B cell (primary cell): ENCODE results near the gene DR1. TPM values are rescaled to one million over a fixed set of nuclear protein-coding genes. Genes with fewer than 3 reads are reported as not detected.

ENCODE experiments used
- ATAC-seq: fragments of 200-7000 bp; cut with Tn5 transposase; one replicate; pipeline ENCODE4 v1.10.0; 2021; ENCODE audit warnings: low read depth, mild to moderate bottlenecking, moderate number of reproducible peaks, moderate library complexity
- CTCF ChIA-PET: fragments of 350-600 bp; sonication (Branson Sonifier 250); formaldehyde crosslinking; loops from one replicate; lab custom pipeline; 2021; ENCODE audit warnings: antibody characterized with exemption, inconsistent platforms; lab: Charles Lee
- POLR2A ChIA-PET: fragments of 350-600 bp; sonication (Branson Sonifier 250); formaldehyde crosslinking; loops from one replicate; lab custom pipeline; 2021; ENCODE audit warnings: antibody characterized with exemption; lab: Charles Lee
- DNase-seq: peaks from one replicate; pipeline ENCODE4 v3.0.0; 2013
- H2AFZ ChIP-seq: 2 replicates; pipeline ENCODE4 v1.6.1; 2012; ENCODE audit warnings: mild to moderate bottlenecking, low read depth, low read length; ENCODE audit not compliant: insufficient read depth, poor library complexity, severe bottlenecking
- H3K27ac ChIP-seq, 2 donors: 1 replicate in 1 of 2; 2 replicates in 1 of 2; pipeline ENCODE4 v1.5.1; 2012 to 2013; ENCODE audit warnings: low read length in 2 of 2, mild to moderate bottlenecking in 2 of 2, moderate library complexity in 1 of 2
- H3K27me3 ChIP-seq, 4 experiments: fragments of 200-600 bp in 1 of 4; sonication (generic) in 1 of 4; replicated peaks in 1 of 4; 1 replicate in 2 of 4; 2 replicates in 2 of 4; pipeline versions ENCODE4 v1.6.1 to v1.7.0; 2013 to 2016; ENCODE audit warnings: low read length in 3 of 4, mild to moderate bottlenecking in 2 of 4, mixed read lengths in 1 of 4, moderate library complexity in 1 of 4; ENCODE audit not compliant: insufficient read depth in 4 of 4, control insufficient read depth in 3 of 4; ENCODE audit errors: control extremely low read depth in 1 of 4
- H3K36me3 ChIP-seq, 2 experiments: replicated peaks in 1 of 2; 1 replicate in 1 of 2; 2 replicates in 1 of 2; pipeline versions ENCODE4 v1.6.1 to v1.7.1; 2013; ENCODE audit warnings: low read length in 1 of 2; ENCODE audit not compliant: insufficient read depth in 2 of 2, control insufficient read depth in 1 of 2; ENCODE audit errors: control extremely low read depth in 1 of 2, extremely low read depth in 1 of 2
- H3K4me1 ChIP-seq, 2 donors: fragments of 200-600 bp in 1 of 2; sonication (generic) in 1 of 2; 1 replicate in 1 of 2; 2 replicates in 1 of 2; pipeline versions ENCODE4 v1.5.1 to v1.6.1; 2013 to 2017; ENCODE audit warnings: low read length in 2 of 2; ENCODE audit not compliant: control insufficient read depth in 2 of 2, insufficient read depth in 2 of 2
- H3K4me2 ChIP-seq: replicated peaks from 2 replicates; pipeline ENCODE3; 2012; ENCODE audit warnings: mild to moderate bottlenecking, low read depth, low read length; ENCODE audit not compliant: poor library complexity, severe bottlenecking
- H3K4me3 ChIP-seq, 5 experiments: fragments of 200-600 bp in 1 of 5; sonication (generic) in 1 of 5; 1 replicate in 3 of 5; 2 replicates in 2 of 5; pipeline versions ENCODE4 v1.5.1 to v1.7.0; 2011 to 2016; ENCODE audit warnings: low read length in 4 of 5, mild to moderate bottlenecking in 4 of 5, low read depth in 2 of 5, control low read depth in 1 of 5, moderate library complexity in 1 of 5; ENCODE audit not compliant: insufficient read depth in 1 of 5; ENCODE audit errors: control extremely low read depth in 1 of 5, extremely low read depth in 1 of 5
- H3K79me2 ChIP-seq: fragments of 200-600 bp; sonication (generic); one replicate; pipeline ENCODE4 v1.6.0; 2016; ENCODE audit warnings: low read length; ENCODE audit not compliant: control insufficient read depth, insufficient read depth
- H3K9ac ChIP-seq: fragments of 200-600 bp; sonication (generic); 2 replicates; pipeline ENCODE4 v1.6.1; 2017; ENCODE audit warnings: mild to moderate bottlenecking, low read length, moderate library complexity
- H3K9me3 ChIP-seq, 3 donors: one replicate each; pipeline versions ENCODE4 v1.6.1 to v1.7.1; 2013; ENCODE audit warnings: low read length in 2 of 3; ENCODE audit not compliant: control insufficient read depth in 2 of 3, insufficient read depth in 1 of 3; ENCODE audit errors: control extremely low read depth in 1 of 3
- H4K20me1 ChIP-seq: 2 replicates; pipeline ENCODE4 v1.6.0; 2012; ENCODE audit warnings: mild to moderate bottlenecking, low read length; ENCODE audit not compliant: insufficient read depth, control insufficient read depth, poor library complexity, severe bottlenecking
- H3K27ac Mint-ChIP-seq: one replicate; pipeline ENCODE4 v1.8.0; 2021; ENCODE audit warnings: mixed read lengths
- H3K27me3 Mint-ChIP-seq: one replicate; pipeline ENCODE4 v1.8.0; 2021; ENCODE audit warnings: mixed read lengths
- H3K4me1 Mint-ChIP-seq: one replicate; pipeline ENCODE4 v1.8.0; 2021; ENCODE audit warnings: mixed read lengths
- H3K4me3 Mint-ChIP-seq: one replicate; pipeline ENCODE4 v1.8.0; 2021; ENCODE audit warnings: mixed read lengths
- H3K9me3 Mint-ChIP-seq: one replicate; pipeline ENCODE4 v1.8.0; 2022; ENCODE audit warnings: mixed read lengths; ENCODE audit not compliant: insufficient read depth
- EZH2 ChIP-seq: IDR thresholded peaks from 2 replicates; pipeline ENCODE4 v1.6.1; 2012; ENCODE audit warnings: borderline replicate concordance, low read depth, mild to moderate bottlenecking, moderate library complexity, low read length; ENCODE audit not compliant: insufficient read depth, poor library complexity, severe bottlenecking
- WGBS: methylation state at CpG from one replicate; pipeline ENCODE4 v1.1.5; 2013; ENCODE audit warnings: missing lambda C conversion rate; ENCODE audit not compliant: insufficient coverage; 5-methylcytosine and 5-hydroxymethylcytosine counted together
- intact Hi-C: fragments of 100-400 bp; cut with micrococcal nuclease; formaldehyde crosslinking; loops from one replicate; pipeline ENCODE4 v1.10.0; 2022
- polyA plus RNA-seq: library from polyadenylated mRNA; depleted of rRNA; stranded (reverse); fragments of >200 nt; gene quantifications from 2 replicates; pipeline ENCODE4 v1.2.3, GENCODE V29; 2012
- total RNA-seq, 2 donors: library from RNA; stranded (reverse); fragments of 120-200 nt in 1 of 2; gene quantifications; 1 replicate in 1 of 2; 2 replicates in 1 of 2; pipeline versions ENCODE4 v1.2.3 to v1.2.4, GENCODE V29; 2013 to 2022
- TF ChIP-seq, protein P1 (sequence below): fragments of 200-600 bp; IDR thresholded peaks from one replicate; pipeline ENCODE4 v1.8.0; 2022; ENCODE audit warnings: antibody characterized with exemption, mild to moderate bottlenecking

Gene DR1
- total and polyA plus RNA-seq, 2 donors (not counting 1 experiment from before 2014, with no cell fraction given): 11.4 to 69.2 TPM

DNA sequence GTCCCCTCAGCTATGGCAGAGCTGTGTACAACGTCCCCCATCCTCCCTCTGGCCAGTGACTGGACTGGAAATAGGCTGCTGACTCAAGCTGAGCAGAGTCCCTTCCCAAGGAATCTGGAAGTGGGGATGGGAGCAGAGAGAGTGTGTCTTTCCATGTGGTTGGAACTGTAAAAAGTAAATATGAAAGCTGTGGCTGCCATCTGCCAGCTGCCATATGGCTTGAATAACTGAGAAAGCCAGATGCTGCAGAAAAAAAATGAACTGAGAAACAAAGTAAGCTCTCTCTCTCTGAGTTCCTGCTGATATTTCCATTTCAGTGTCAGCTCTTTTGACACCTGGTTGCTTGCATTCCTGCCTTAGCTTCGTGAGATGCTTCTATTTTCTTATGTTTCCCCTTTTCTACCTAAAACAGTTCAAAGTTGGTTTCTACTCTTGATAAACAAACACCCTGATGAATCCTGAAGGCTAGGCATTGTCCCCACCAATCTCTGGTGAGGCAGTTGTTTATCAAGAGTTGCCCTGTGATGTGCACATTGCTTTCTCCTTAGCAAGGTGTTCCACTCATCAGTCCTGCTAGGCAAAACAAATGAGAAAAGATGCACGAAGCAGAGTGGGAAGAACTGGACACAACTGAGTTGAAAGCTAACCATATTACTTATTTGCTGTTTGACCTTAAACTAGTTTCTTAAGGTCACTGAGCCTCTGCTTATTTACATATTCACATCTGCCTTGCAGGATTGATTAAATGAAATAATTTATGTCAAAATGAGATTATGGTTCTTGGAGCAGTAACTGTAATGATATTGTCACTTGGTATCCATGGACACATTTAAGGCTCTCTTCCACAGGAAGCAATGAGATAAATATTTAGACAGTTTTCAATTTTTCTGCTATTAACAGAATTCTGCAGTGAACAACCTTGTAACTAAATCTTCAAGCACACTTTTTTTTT, 16.6 kb upstream of the DR1 start:
- H3K27me3 Mint-ChIP-seq: no peaks in the 10 kb centered on the region
- Histone ChIP-seq H3K27ac (no peak overlapping the region), H3K27me3 (no peaks in the 10 kb centered on the region), H3K9ac (no peak overlapping the region), H4K20me1 (no peaks in the 10 kb centered on the region), H2AFZ (no peak overlapping the region), H3K4me1 (no peaks in the 10 kb centered on the region), H3K9me3 (no peaks in the 10 kb centered on the region), H3K4me2 (no peak overlapping the region), H3K4me3 (no peak overlapping the region), H3K36me3 (no peaks in the 10 kb centered on the region), H3K79me2 (no peaks in the 10 kb centered on the region)
- ATAC-seq (no peak), DNase-seq (no peak)
- no peak for TF ChIP-seq EZH2
- TF ChIP-seq, protein P1, sequence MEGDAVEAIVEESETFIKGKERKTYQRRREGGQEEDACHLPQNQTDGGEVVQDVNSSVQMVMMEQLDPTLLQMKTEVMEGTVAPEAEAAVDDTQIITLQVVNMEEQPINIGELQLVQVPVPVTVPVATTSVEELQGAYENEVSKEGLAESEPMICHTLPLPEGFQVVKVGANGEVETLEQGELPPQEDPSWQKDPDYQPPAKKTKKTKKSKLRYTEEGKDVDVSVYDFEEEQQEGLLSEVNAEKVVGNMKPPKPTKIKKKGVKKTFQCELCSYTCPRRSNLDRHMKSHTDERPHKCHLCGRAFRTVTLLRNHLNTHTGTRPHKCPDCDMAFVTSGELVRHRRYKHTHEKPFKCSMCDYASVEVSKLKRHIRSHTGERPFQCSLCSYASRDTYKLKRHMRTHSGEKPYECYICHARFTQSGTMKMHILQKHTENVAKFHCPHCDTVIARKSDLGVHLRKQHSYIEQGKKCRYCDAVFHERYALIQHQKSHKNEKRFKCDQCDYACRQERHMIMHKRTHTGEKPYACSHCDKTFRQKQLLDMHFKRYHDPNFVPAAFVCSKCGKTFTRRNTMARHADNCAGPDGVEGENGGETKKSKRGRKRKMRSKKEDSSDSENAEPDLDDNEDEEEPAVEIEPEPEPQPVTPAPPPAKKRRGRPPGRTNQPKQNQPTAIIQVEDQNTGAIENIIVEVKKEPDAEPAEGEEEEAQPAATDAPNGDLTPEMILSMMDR: no peak
- ChIA-PET CTCF (no interaction called here), POLR2A (interaction anchor here (0.6 kb wide), 1 partner anchor 373 kb away, joined by 10 read pairs; no protein-coding TSS in a partner anchor)
- intact Hi-C loops: no loop called here
- WGBS: 67% methylated on average over 3 of the region's 3 CpGs
- no peak overlapping the region for H3K27ac Mint-ChIP-seq
- no peak overlapping the region for H3K4me3 Mint-ChIP-seq
- no peaks in the 10 kb centered on the region for H3K4me1 Mint-ChIP-seq
- no peaks in the 10 kb centered on the region for H3K9me3 Mint-ChIP-seq

DNA sequence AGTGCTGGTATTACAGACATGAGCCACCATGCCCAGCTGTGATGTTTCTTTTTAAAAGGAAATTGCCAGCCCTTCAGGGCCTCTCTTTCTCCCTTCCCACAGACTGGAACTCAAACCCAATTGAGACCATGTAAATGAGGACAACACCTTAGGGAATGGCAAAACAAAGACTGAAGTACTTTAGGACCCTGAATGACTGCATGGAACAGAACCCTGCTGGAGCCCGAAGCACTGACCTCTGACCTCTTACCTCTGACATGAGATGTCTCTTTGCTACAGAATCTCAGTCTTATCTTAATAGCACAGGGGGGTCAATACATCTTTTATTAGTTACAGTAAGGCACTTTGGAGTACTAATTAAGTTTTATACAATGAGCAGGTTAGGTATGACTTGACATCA, 15.5 kb upstream of the DR1 start:
- Mint-ChIP-seq H3K4me1 (no peaks in the 10 kb centered on the region), H3K27me3 (no peaks in the 10 kb centered on the region), H3K4me3 (no peak overlapping the region), H3K9me3 (no peaks in the 10 kb centered on the region), H3K27ac (no peak overlapping the region)
- no peak for ATAC-seq
- intact Hi-C loops: no loop called here
- no peaks in the 10 kb centered on the region for H3K27me3 ChIP-seq
- DNase-seq: no peak
- ChIA-PET POLR2A (interaction anchor here (0.6 kb wide), 1 partner anchor 372 kb away, joined by 10 read pairs; no protein-coding TSS in a partner anchor), CTCF (no interaction called here)
- no peak overlapping the region for H2AFZ ChIP-seq
- no peaks in the 10 kb centered on the region for H4K20me1 ChIP-seq
- H3K79me2 ChIP-seq: no peaks in the 10 kb centered on the region
- H3K4me2 ChIP-seq: no peak overlapping the region
- no peaks in the 10 kb centered on the region for H3K9me3 ChIP-seq
- no peaks in the 10 kb centered on the region for H3K4me1 ChIP-seq
- no peak for TF ChIP-seq EZH2
- TF ChIP-seq, protein P1: no peak
- no peak overlapping the region for H3K9ac ChIP-seq
- no peak overlapping the region for H3K4me3 ChIP-seq
- WGBS: no CpG with 5 or more reads among the region's 1 CpG
- no peak overlapping the region for H3K27ac ChIP-seq
- peaks cover 0 to 2% of the 10 kb centered on the region in 2 experiments for H3K36me3 ChIP-seq
